Suprapubic skin (tissue), 4 donors: ENCODE results near the gene OR5K4.

Source experiments
- CTCF ChIP-seq, 2 donors: fragments of 200-600 bp in 1 of 2; fragments of 450-650 bp in 1 of 2; sonication (generic) in 1 of 2; IDR thresholded peaks; one replicate each; pipeline ENCODE4 v1.5.1; 2016 to 2019; ENCODE audit warnings: antibody characterized with exemption in 2 of 2, mild to moderate bottlenecking in 1 of 2, moderate library complexity in 1 of 2
- EP300 ChIP-seq: sonication (generic); formaldehyde crosslinking; IDR thresholded peaks from one replicate; pipeline ENCODE4 v1.6.1; 2017; ENCODE audit warnings: antibody characterized with exemption
- POLR2A ChIP-seq, 2 donors: fragments of 450-650 bp; IDR thresholded peaks; one replicate each; pipeline ENCODE4 v1.6.1; 2017; ENCODE audit warnings: antibody characterized with exemption in 2 of 2, mild to moderate bottlenecking in 2 of 2, moderate library complexity in 2 of 2
- POLR2AphosphoS5 ChIP-seq, 3 donors: sonication (generic); formaldehyde crosslinking; IDR thresholded peaks; one replicate each; pipeline ENCODE4 v1.6.1; 2017; ENCODE audit warnings: antibody characterized with exemption in 3 of 3

- TF ChIP-seq CTCF (IDR thresholded peaks at IDR 0.05), result no peak
- TF ChIP-seq POLR2AphosphoS5 (IDR thresholded peaks at IDR 0.05), result no peak
- no peak for TF ChIP-seq EP300
- no peak for TF ChIP-seq POLR2A (IDR thresholded peaks at IDR 0.05)
These were observed 5.6 kb downstream of the OR5K4 start for GRCh38 chr3:98359250-98359649.
